ENCODE data around the gene KCND3.

KCND3 gene

DNA sequence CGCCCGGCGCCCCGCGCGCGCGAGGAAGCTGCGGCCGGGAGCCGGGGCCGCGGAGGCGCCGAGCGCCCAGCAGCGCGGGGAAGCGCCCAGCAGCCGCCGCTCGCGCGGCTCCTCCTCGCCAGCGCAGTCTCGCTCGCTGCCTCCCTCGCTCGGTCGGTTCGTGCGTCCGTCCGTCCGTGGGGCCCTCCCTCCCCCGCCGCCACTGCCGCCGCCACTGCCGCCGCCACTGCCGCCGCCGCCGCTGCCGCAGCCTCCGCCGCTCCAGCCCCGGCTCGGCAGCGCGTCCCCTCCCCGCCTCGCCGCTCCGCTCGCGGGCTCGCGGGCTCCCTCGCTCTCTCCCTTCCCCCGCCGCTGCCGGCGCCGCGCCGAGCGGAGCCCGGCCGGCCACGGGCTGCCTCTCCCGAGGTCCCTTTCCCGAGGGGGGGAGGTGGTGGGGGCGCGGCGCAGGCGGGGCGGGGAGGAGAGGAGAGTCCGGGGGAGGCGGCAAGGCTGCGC lies at the start of gene KCND3:
TSS of gene KCND3 (minus strand) at position 138 of the 495 bp plus-strand sequence.
- Histone ChIP-seq H3K36me3 (ENCODE audit: control insufficient read depth, insufficient read depth, low read length) (no peaks in the 10 kb centered on the region), H3K4me1 (ENCODE audit: control insufficient read depth, insufficient read depth, low read length) (no peaks in the 10 kb centered on the region; the same call in 1 of the 2 replicates), H3K27me3 (ENCODE audit: control insufficient read depth, insufficient read depth, low read length) (peaks cover 70% of the 10 kb centered on the region), H3K9ac (ENCODE audit: low read depth, low read length) (no peak within 1 kb of the TSS), H3K4me3 (ENCODE audit: low read depth, low read length) (peak within 1 kb of the TSS; percentile 60), H3K27ac (ENCODE audit: low read depth, low read length) (no peak within 1 kb of the TSS), H3K9me3 (ENCODE audit: control insufficient read depth, insufficient read depth, low read length) (no peaks in the 10 kb centered on the region)

DNA sequence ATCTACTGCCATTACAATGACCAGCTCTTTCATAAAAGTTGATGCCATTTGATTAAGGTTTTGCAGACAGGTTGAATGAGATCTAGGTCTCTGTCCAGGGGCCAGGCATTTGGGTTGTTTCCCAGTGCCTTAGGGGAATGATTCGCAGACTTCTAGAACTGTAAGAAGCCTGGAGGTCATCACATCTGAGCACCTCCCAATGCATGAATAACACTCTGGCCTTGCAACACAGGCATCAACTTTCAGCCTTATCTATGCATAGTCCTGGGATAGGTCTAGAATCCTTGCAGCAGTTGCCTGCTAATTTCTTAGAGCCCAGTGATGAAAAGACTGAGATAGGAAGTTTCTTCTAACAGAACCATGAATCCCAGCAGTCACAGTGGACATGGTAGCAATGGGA lies 44.8 kb upstream of the KCND3 start:
- H3K9me3 ChIP-seq (ENCODE audit: control insufficient read depth, insufficient read depth, low read length), result no peaks in the 10 kb centered on the region
- no peak overlapping the region for H3K27ac ChIP-seq (ENCODE audit: low read depth, low read length)
- H3K36me3 ChIP-seq (ENCODE audit: control insufficient read depth, insufficient read depth, low read length), result no peaks in the 10 kb centered on the region
- H3K4me1 ChIP-seq (ENCODE audit: control insufficient read depth, insufficient read depth, low read length), result no peaks in the 10 kb centered on the region
- no peak overlapping the region for H3K4me3 ChIP-seq (ENCODE audit: low read depth, low read length)
- H3K27me3 ChIP-seq (ENCODE audit: control insufficient read depth, insufficient read depth, low read length), result no peaks in the 10 kb centered on the region
- H3K9ac ChIP-seq (ENCODE audit: low read depth, low read length), result no peak overlapping the region

DNA sequence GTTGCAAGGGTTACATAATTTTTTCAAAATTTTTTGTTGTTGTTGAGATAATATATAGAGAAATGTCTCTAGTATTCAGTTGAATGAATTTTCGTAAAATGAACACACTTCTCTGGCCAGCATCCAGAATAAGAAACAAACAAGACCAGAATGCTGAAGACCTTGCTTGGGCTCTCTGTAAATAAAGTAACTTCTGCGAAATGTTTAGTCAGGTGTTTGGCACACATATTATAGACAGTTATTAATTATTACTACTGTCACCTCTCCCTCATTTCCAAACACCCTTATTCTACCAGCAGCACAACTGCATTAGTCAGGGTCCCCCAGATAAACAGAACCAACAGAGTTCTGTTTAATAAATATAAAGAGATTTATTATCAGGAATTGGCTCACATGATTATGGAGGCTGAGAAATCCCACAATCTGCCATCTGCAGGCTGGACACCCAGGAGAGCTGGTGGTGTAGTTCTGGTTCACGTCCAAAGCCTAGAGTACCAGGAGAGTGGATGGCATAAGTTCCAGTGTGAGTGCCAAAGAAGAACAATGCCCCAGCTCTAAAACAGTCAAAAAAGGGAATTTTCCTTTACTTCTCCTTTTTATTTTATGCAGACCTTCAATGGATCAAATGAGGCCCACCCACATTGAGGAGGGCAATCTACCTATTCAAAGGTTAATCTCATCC lies 44.1 kb upstream of the KCND3 start:
- Histone ChIP-seq H3K27me3 (ENCODE audit: control insufficient read depth, insufficient read depth, low read length) (no peaks in the 10 kb centered on the region), H3K36me3 (ENCODE audit: control insufficient read depth, insufficient read depth, low read length) (no peaks in the 10 kb centered on the region), H3K4me1 (ENCODE audit: control insufficient read depth, insufficient read depth, low read length) (no peaks in the 10 kb centered on the region), H3K27ac (ENCODE audit: low read depth, low read length) (no peak overlapping the region), H3K4me3 (ENCODE audit: low read depth, low read length) (no peak overlapping the region), H3K9ac (ENCODE audit: low read depth, low read length) (no peak overlapping the region), H3K9me3 (ENCODE audit: control insufficient read depth, insufficient read depth, low read length) (no peaks in the 10 kb centered on the region)

DNA sequence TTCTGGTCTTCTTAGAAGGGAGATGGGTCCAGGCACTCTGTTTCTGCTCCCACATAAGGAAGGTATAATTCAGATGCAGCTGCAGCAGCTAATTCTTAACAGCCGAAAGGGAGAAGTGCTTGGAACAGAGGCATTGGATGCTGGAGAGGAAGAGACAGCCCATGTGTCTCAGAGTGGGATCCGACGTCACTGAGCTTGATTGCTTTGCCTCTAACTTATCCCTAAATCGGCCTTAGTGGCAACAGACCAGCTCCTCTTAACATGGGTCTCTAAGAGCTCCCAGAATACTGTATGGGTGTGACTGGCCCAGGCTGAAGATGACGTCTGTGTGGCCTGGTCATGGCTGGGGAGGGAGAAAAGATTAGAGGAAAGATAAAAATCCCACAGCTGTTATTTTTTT lies 40.7 kb upstream of the KCND3 start:
- H3K4me1 ChIP-seq (ENCODE audit: control insufficient read depth, insufficient read depth, low read length), result no peaks in the 10 kb centered on the region
- no peaks in the 10 kb centered on the region for H3K27me3 ChIP-seq (ENCODE audit: control insufficient read depth, insufficient read depth, low read length)
- H3K9ac ChIP-seq (ENCODE audit: low read depth, low read length), result no peak overlapping the region
- no peaks in the 10 kb centered on the region for H3K9me3 ChIP-seq (ENCODE audit: control insufficient read depth, insufficient read depth, low read length)
- H3K27ac ChIP-seq (ENCODE audit: low read depth, low read length), result no peak overlapping the region
- H3K4me3 ChIP-seq (ENCODE audit: low read depth, low read length), result no peak overlapping the region
- H3K36me3 ChIP-seq (ENCODE audit: control insufficient read depth, insufficient read depth, low read length), result no peaks in the 10 kb centered on the region

DNA sequence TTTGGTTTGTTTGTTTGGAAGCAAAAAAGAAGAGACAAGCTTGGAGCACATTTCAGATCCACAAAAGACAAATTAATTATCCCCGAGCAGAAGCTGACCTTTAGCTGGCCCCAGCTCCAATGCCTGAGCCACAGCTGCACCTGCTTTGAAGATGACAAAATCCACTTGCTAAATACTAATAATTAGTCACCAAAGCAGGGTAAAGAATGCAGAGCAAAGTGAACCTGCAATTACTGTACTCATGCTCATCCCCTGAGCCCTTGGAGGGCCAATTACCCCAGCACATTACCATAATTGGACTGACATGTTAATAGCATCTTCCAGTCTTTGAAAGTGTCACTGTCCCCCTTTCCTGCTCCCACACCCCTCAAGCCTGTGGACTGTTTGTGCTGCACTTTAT lies 38.2 kb upstream of the KCND3 start:
- Histone ChIP-seq H3K4me1 (ENCODE audit: control insufficient read depth, insufficient read depth, low read length) (no peaks in the 10 kb centered on the region), H3K9ac (ENCODE audit: low read depth, low read length) (no peak overlapping the region), H3K27me3 (ENCODE audit: control insufficient read depth, insufficient read depth, low read length) (no peaks in the 10 kb centered on the region), H3K4me3 (ENCODE audit: low read depth, low read length) (no peak overlapping the region), H3K27ac (ENCODE audit: low read depth, low read length) (no peak overlapping the region), H3K9me3 (ENCODE audit: control insufficient read depth, insufficient read depth, low read length) (no peaks in the 10 kb centered on the region), H3K36me3 (ENCODE audit: control insufficient read depth, insufficient read depth, low read length) (no peaks in the 10 kb centered on the region)

DNA sequence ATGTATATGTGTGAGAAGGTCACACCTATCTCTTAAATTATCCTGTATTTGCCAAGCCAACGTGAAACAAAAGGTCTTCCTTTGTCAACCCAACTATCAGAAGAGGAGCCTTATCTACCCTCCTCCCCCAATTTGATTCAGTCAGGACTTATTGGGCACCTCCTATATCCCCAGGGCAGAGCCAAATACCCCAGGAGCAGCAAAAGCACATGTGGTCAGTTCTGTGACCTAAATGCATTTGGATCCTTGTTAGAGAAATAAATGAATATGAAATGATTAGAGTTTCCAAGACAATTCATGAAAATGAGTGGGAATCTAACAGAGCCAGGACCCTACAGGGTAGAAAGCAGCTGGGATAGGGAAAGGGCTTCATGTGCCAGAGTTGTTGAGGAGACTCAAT lies 37.0 kb upstream of the KCND3 start:
- H3K4me3 ChIP-seq (ENCODE audit: low read depth, low read length), result no peak overlapping the region
- H3K9me3 ChIP-seq (ENCODE audit: control insufficient read depth, insufficient read depth, low read length), result no peaks in the 10 kb centered on the region
- H3K36me3 ChIP-seq (ENCODE audit: control insufficient read depth, insufficient read depth, low read length), result no peaks in the 10 kb centered on the region
- H3K9ac ChIP-seq (ENCODE audit: low read depth, low read length), result no peak overlapping the region
- no peaks in the 10 kb centered on the region for H3K4me1 ChIP-seq (ENCODE audit: control insufficient read depth, insufficient read depth, low read length)
- no peaks in the 10 kb centered on the region for H3K27me3 ChIP-seq (ENCODE audit: control insufficient read depth, insufficient read depth, low read length)
- H3K27ac ChIP-seq (ENCODE audit: low read depth, low read length), result no peak overlapping the region

DNA sequence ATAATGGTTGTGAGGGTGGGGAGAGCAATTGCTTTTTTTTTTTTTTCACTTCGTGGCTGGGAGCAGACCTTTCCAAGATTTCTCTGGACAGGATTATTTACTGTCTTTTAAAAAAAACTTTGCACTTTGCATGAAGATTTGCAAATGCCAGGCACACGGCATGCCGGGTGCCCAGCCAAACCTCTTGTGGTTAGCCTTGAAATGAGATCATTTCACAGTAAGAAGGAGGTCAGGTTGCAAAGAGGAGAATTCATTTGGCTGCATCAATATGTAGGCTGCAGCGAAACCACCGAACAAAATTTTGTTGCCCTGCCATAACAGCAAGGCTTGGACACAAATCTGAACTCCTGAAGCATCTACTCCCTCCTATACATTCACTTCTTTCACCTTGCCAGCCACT lies 36.5 kb upstream of the KCND3 start:
- no peaks in the 10 kb centered on the region for H3K4me1 ChIP-seq (ENCODE audit: control insufficient read depth, insufficient read depth, low read length)
- no peaks in the 10 kb centered on the region for H3K36me3 ChIP-seq (ENCODE audit: control insufficient read depth, insufficient read depth, low read length)
- no peaks in the 10 kb centered on the region for H3K9me3 ChIP-seq (ENCODE audit: control insufficient read depth, insufficient read depth, low read length)
- H3K4me3 ChIP-seq (ENCODE audit: low read depth, low read length), result no peak overlapping the region
- no peak overlapping the region for H3K27ac ChIP-seq (ENCODE audit: low read depth, low read length)
- no peak overlapping the region for H3K9ac ChIP-seq (ENCODE audit: low read depth, low read length)
- no peaks in the 10 kb centered on the region for H3K27me3 ChIP-seq (ENCODE audit: control insufficient read depth, insufficient read depth, low read length)

DNA sequence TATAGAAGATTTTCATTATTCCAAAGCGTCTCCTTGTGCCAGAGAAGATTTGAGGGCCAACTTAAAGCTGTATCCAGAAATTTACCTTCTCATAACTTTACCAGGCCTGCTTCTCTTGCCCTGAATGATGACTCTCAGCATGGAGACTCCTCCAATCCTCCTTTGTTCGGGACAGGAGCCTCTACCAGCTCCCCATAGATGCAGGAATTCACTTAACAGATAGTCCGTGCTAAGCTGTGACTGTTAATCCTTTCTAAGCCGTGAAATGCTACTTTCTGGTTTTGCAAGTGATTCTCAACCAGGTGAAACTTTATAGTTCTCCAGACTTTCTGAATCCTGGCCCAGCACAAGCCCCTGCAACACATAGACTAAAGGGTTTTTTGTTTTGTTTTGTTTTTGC lies 31.8 kb upstream of the KCND3 start:
- Histone ChIP-seq H3K9me3 (ENCODE audit: control insufficient read depth, insufficient read depth, low read length) (no peaks in the 10 kb centered on the region), H3K9ac (ENCODE audit: low read depth, low read length) (no peak overlapping the region)

DNA sequence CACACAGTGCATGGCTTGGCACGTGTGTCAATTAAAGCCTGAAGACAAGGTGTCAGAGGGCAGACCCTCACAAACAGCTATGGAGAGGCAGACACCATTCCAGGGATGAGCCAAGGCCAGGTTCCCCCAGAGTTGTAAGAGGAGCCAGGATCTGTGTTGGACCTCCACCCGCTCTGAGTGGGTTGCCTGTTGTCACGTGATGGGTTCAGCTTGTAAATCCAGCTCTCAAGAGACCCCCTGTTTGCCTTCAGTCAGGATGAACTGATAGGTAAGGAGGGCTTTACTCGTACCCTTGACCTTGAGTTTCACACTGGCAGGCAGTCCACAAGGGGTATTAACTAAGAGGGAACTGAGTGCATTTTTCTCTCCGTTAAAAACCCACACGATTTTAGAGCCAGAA lies 27.7 kb upstream of the KCND3 start:
- Histone ChIP-seq H3K4me3 (ENCODE audit: low read depth, low read length) (no peak overlapping the region), H3K4me1 (ENCODE audit: control insufficient read depth, insufficient read depth, low read length) (no peaks in the 10 kb centered on the region), H3K27me3 (ENCODE audit: control insufficient read depth, insufficient read depth, low read length) (no peaks in the 10 kb centered on the region), H3K36me3 (ENCODE audit: control insufficient read depth, insufficient read depth, low read length) (no peaks in the 10 kb centered on the region), H3K27ac (ENCODE audit: low read depth, low read length) (no peak overlapping the region), H3K9me3 (ENCODE audit: control insufficient read depth, insufficient read depth, low read length) (no peaks in the 10 kb centered on the region), H3K9ac (ENCODE audit: low read depth, low read length) (no peak overlapping the region)

More for the DNA sequence above, 31.8 kb upstream of the KCND3 start:
- Histone ChIP-seq H3K27me3 (ENCODE audit: control insufficient read depth, insufficient read depth, low read length) (no peaks in the 10 kb centered on the region), H3K36me3 (ENCODE audit: control insufficient read depth, insufficient read depth, low read length) (no peaks in the 10 kb centered on the region), H3K4me1 (ENCODE audit: control insufficient read depth, insufficient read depth, low read length) (no peaks in the 10 kb centered on the region), H3K27ac (ENCODE audit: low read depth, low read length) (no peak overlapping the region), H3K4me3 (ENCODE audit: low read depth, low read length) (no peak overlapping the region)

DNA sequence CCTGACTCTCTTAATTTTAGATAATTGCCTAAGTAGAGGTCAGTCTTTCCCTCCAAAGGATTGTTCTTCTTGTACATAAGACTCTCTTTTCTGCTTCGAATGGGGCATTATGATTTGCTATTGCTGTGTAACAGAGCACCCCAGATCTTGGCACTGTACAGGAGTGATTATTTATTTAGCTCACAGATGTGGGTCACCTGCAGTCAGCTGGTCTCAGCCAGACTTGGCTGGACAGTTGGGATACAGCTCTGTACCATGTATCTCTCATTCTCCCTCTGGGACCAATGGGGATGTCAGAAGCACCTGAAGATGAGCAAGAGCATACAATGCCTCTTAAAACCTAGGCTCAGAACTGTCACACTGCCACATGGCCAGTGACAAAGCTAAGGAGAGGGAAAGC lies 23.4 kb upstream of the KCND3 start:
- H3K4me3 ChIP-seq (ENCODE audit: low read depth, low read length), result no peak overlapping the region
- H3K36me3 ChIP-seq (ENCODE audit: control insufficient read depth, insufficient read depth, low read length), result no peaks in the 10 kb centered on the region
- H3K27me3 ChIP-seq (ENCODE audit: control insufficient read depth, insufficient read depth, low read length), result no peaks in the 10 kb centered on the region
- no peak overlapping the region for H3K27ac ChIP-seq (ENCODE audit: low read depth, low read length)
- no peaks in the 10 kb centered on the region for H3K9me3 ChIP-seq (ENCODE audit: control insufficient read depth, insufficient read depth, low read length)
- no peak overlapping the region for H3K9ac ChIP-seq (ENCODE audit: low read depth, low read length)
- peaks cover under 1% of the 10 kb centered on the region; the same call in 1 of the 2 replicates for H3K4me1 ChIP-seq (ENCODE audit: control insufficient read depth, insufficient read depth, low read length)

DNA sequence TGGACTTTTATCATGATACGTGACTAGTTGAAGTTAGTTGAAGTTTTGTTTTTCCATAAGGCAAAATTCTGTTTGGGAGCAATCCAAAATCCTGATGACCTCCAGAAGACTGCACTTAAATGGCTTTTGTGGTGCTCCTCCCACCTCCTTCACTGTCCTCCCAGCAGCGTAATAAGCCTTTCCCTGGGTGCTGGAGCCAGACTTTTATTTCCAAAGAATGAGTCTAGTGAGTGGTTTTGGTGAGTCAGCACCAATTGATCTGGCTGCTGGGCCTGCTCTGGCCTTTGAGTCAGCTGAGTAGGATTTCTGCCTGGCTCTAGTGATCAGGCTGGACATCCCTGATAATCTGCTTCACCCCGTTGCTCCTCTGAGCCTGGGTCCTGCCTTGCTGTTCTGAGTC lies 21.7 kb upstream of the KCND3 start:
- Histone ChIP-seq H3K4me3 (ENCODE audit: low read depth, low read length) (no peak overlapping the region), H3K9me3 (ENCODE audit: control insufficient read depth, insufficient read depth, low read length) (no peaks in the 10 kb centered on the region)

More for the DNA sequence above, 21.7 kb upstream of the KCND3 start:
- no peaks in the 10 kb centered on the region for H3K27me3 ChIP-seq (ENCODE audit: control insufficient read depth, insufficient read depth, low read length)
- peaks cover 17% of the 10 kb centered on the region for H3K4me1 ChIP-seq (ENCODE audit: control insufficient read depth, insufficient read depth, low read length)
- no peak overlapping the region for H3K27ac ChIP-seq (ENCODE audit: low read depth, low read length)
- H3K9ac ChIP-seq (ENCODE audit: low read depth, low read length), result no peak overlapping the region
- H3K36me3 ChIP-seq (ENCODE audit: control insufficient read depth, insufficient read depth, low read length), result no peaks in the 10 kb centered on the region

Data from HUES48 (cell line).